Kidney (tissue), 14 donors: ENCODE data around the gene OR4C46. TPM values are rescaled to one million over a fixed set of nuclear protein-coding genes. Genes with fewer than 3 reads are reported as not detected.

ENCODE experiments used
- DNase-seq, 5 donors: peaks; one replicate each; pipeline ENCODE4 v3.0.0-alpha.2; 2013 to 2020
- FAIRE-seq: peaks from 2 replicates; lab custom pipeline; 2012; peaks lifted over from hg19 to GRCh38; lab: Jason Lieb, UNC
- H3K27ac ChIP-seq, 2 donors: one replicate each; pipeline ENCODE4 v1.7.0; 2013; ENCODE audit warnings: low read depth in 2 of 2, low read length in 2 of 2, inconsistent platforms in 1 of 2
- H3K27me3 ChIP-seq: one replicate; pipeline ENCODE4 v1.7.1; 2013; ENCODE audit warnings: low read length, inconsistent platforms; ENCODE audit not compliant: control insufficient read depth, insufficient read depth
- H3K36me3 ChIP-seq, 3 donors: one replicate each; pipeline versions ENCODE4 v1.7.0 to v1.7.1; 2013; ENCODE audit warnings: low read length in 3 of 3, control low read depth in 1 of 3, inconsistent platforms in 1 of 3; ENCODE audit not compliant: insufficient read depth in 3 of 3, control insufficient read depth in 2 of 3
- H3K4me1 ChIP-seq, 3 donors: one replicate each; pipeline versions ENCODE4 v1.7.0 to v1.7.1; 2013; ENCODE audit warnings: low read length in 3 of 3, inconsistent platforms in 1 of 3, low read depth in 1 of 3; ENCODE audit not compliant: control insufficient read depth in 2 of 3, insufficient read depth in 2 of 3
- H3K4me3 ChIP-seq, 3 donors: one replicate each; pipeline versions ENCODE4 v1.7.0 to v1.8.1; 2013; ENCODE audit warnings: low read length in 3 of 3, control low read depth in 1 of 3, inconsistent platforms in 1 of 3
- H3K9ac ChIP-seq, 3 donors: one replicate each; pipeline versions ENCODE4 v1.7.0 to v1.7.1; 2013; ENCODE audit warnings: low read length in 3 of 3, control low read depth in 1 of 3, inconsistent platforms in 1 of 3
- H3K9me3 ChIP-seq, 3 donors: one replicate each; pipeline versions ENCODE4 v1.7.0 to v1.7.1; 2013; ENCODE audit warnings: low read length in 3 of 3, control low read depth in 1 of 3, inconsistent platforms in 1 of 3; ENCODE audit not compliant: control insufficient read depth in 2 of 3, insufficient read depth in 1 of 3
- CTCF ChIP-seq: IDR thresholded peaks from 3 replicates; pipeline ENCODE4 v1.5.1; 2012; ENCODE audit warnings: mild to moderate bottlenecking, moderate library complexity, borderline replicate concordance; ENCODE audit not compliant: insufficient read depth; ENCODE audit errors: extremely low read depth
- intact Hi-C: fragments of 100-400 bp; cut with DNase I; formaldehyde crosslinking; loops from one replicate; pipeline ENCODE4 v1.11.1; 2022
- polyA plus RNA-seq: library from polyadenylated mRNA; stranded (reverse); fragments of 350-450 nt; fragmentation: Illumina TruSeq; extraction: RNeasy Lipid Tissue Mini Kit (QIAGEN cat#74804); gene quantifications from one replicate; pipeline ENCODE4 v1.2.3, GENCODE V29; 2014; ENCODE audit warnings: low read depth, low replicate concordance; ENCODE audit not compliant: insufficient read depth
- total RNA-seq: library from RNA; stranded (reverse); fragmentation: NEBNext Ultra II Directional; extraction: Animal tissue kit (Norgen Biotek cat#: 25700); gene quantifications from one replicate; pipeline ENCODE4 v1.2.1, GENCODE V29; 2021
- donor health status: control.
- donor health status: control.
- donor health status: control.
- donor health status: control.
- donor health status: control.
- donor health status: DM: yes; HTN: yes; CAD: no.
- donor health status: Normal renal cell carcinoma (clear cell type).

The OR4C46 gene
- total and polyA plus RNA-seq, 2 donors from 2014 or later: not detected

- H3K36me3 ChIP-seq: no peaks in the 10 kb centered on the region
- H3K4me3 ChIP-seq: no peak overlapping the region
- DNase-seq (no peak), FAIRE-seq (no peak)
- peaks cover 0 to 25% (median 8%) of the 10 kb centered on the region in 3 donors for H3K9me3 ChIP-seq
- no peak overlapping the region for H3K27ac ChIP-seq
- H3K27me3 ChIP-seq: no peaks in the 10 kb centered on the region
- TF ChIP-seq CTCF: no peak
- no peak overlapping the region for H3K9ac ChIP-seq
- intact Hi-C loops: no loop called here
- no peaks in the 10 kb centered on the region for H3K4me1 ChIP-seq
Observed at GRCh38 chr11:54558407-54558806, 45.4 kb downstream of the OR4C46 start.

Other genes starting within 250 kb of the OR4C46 start
- not detected for gene OR4A5, start 102.8 kb upstream of the OR4C46 start, total RNA-seq
- gene OR4A5, start 102.8 kb upstream of the OR4C46 start, polyA plus RNA-seq: not detected